Stomach (tissue), 9 donors: Measurements from ENCODE around the gene ACP5. TPM values are rescaled to one million over a fixed set of nuclear protein-coding genes. Genes with fewer than 3 reads are reported as not detected.

Experiments used
- DNase-seq, 2 donors: peaks; one replicate each; pipeline versions ENCODE4 v3.0.0 to v3.0.0-alpha.2; 2013 to 2019
- H3K27ac ChIP-seq, 5 donors: fragments of 200-600 bp in 4 of 5; sonication (generic) in 4 of 5; one replicate each; pipeline ENCODE4 v1.5.1; 2013 to 2019; ENCODE audit warnings: mild to moderate bottlenecking in 1 of 5, moderate library complexity in 1 of 5
- H3K27me3 ChIP-seq, 3 donors: fragments of 200-600 bp; sonication (generic); one replicate each; pipeline ENCODE4 v1.5.1; 2017 to 2019; ENCODE audit warnings: mixed run types in 1 of 3
- H3K36me3 ChIP-seq, 4 donors: fragments of 200-600 bp; sonication (generic); 1 replicate in 3 of 4; 2 replicates in 1 of 4; pipeline ENCODE4 v1.5.1; 2016 to 2019
- H3K4me1 ChIP-seq, 4 donors: fragments of 200-600 bp; sonication (generic); one replicate each; pipeline ENCODE4 v1.5.1; 2016 to 2019
- H3K4me3 ChIP-seq, 4 donors: fragments of 200-600 bp; sonication (generic) in 3 of 4; one replicate each; pipeline ENCODE4 v1.5.1; 2016 to 2019; ENCODE audit warnings: mild to moderate bottlenecking in 1 of 4
- H3K9me3 ChIP-seq, 4 donors: fragments of 200-600 bp; sonication (generic); one replicate each; pipeline ENCODE4 v1.5.1; 2016 to 2019
- EP300 ChIP-seq: sonication (generic); formaldehyde crosslinking; IDR thresholded peaks from one replicate; pipeline ENCODE4 v1.6.1; 2017; ENCODE audit warnings: antibody characterized with exemption
- POLR2A ChIP-seq, 4 donors: fragments of 450-650 bp; IDR thresholded peaks; one replicate each; pipeline ENCODE4 v1.6.1; 2016; ENCODE audit warnings: antibody characterized with exemption in 4 of 4, control low read depth in 2 of 4, mild to moderate bottlenecking in 1 of 4, moderate library complexity in 1 of 4
- POLR2AphosphoS5 ChIP-seq, 3 donors: sonication (generic); formaldehyde crosslinking; IDR thresholded peaks; one replicate each; pipeline ENCODE4 v1.6.1; 2016; ENCODE audit warnings: antibody characterized with exemption in 3 of 3
- WGBS, 5 donors: extraction: QIAGEN DNeasy Blood & Tissue Kit in 3 of 5; methylation state at CpG; one replicate each; pipeline versions ENCODE4 v1.1.5 to v1.1.7; 2013 to 2018; 5-methylcytosine and 5-hydroxymethylcytosine counted together
- intact Hi-C: fragments of 100-400 bp; cut with DNase I; formaldehyde crosslinking; loops from one replicate; pipeline ENCODE4 v1.15.1; 2023; ENCODE audit warnings: low total_unique reads
- polyA plus RNA-seq, 3 donors: library from polyadenylated mRNA; stranded (reverse); fragments of 200-250 nt; gene quantifications; one replicate each; pipeline ENCODE4 v1.2.3, GENCODE V29; 2013
- total RNA-seq, 5 donors: library from RNA; depleted of rRNA; stranded (reverse); fragments of >200 nt; gene quantifications; one replicate each; pipeline versions ENCODE4 v1.1.0 to v1.2.3, GENCODE V29; 2014 to 2016
- TF ChIP-seq, protein P1 (sequence below), 7 experiments: fragments of 450-650 bp in 4 of 7; fragments of 200-600 bp in 3 of 7; sonication (generic) in 3 of 7; IDR thresholded peaks; one replicate each; pipeline ENCODE4 v1.5.1; 2016 to 2019; ENCODE audit warnings: antibody characterized with exemption in 7 of 7, control low read depth in 2 of 7, mild to moderate bottlenecking in 1 of 7
- donor health status: healthy with polysubstance abuse.
- donor health status: Bipolar disorder and iron deficiency.
- donor health status: healthy.

ACP5 gene
- total and polyA plus RNA-seq, 8 donors = 6.1 to 67.9 (median 47.5) TPM; not detected in 1

DNA sequence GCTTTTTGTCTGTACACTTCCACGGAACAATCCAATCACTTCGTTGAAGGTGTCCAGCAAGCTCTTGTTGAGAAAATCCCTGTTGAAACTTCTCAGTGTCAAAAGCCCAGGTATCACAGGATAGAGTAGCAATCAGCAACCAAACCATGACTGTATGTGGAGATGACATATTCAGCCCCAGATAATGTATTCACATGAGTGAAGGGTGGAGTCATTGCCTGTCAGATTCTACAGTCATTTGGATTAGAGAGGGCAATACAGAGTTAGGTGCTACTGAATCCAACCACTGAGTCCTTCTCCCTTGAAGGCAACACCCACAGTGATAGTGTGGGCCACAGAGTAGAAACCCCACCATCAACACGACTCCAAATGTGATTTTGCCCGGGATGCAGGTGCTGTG is 43.1 kb upstream of the ACP5 start:
- H3K27ac ChIP-seq = no peak overlapping the region
- 70 to 94% (median 83%) methylated on average over 4 of the region's 4 CpGs for WGBS, 5 donors
- DNase-seq = no peak
- TF ChIP-seq POLR2A (IDR thresholded peaks at IDR 0.05) = no peak
- TF ChIP-seq, protein P1, sequence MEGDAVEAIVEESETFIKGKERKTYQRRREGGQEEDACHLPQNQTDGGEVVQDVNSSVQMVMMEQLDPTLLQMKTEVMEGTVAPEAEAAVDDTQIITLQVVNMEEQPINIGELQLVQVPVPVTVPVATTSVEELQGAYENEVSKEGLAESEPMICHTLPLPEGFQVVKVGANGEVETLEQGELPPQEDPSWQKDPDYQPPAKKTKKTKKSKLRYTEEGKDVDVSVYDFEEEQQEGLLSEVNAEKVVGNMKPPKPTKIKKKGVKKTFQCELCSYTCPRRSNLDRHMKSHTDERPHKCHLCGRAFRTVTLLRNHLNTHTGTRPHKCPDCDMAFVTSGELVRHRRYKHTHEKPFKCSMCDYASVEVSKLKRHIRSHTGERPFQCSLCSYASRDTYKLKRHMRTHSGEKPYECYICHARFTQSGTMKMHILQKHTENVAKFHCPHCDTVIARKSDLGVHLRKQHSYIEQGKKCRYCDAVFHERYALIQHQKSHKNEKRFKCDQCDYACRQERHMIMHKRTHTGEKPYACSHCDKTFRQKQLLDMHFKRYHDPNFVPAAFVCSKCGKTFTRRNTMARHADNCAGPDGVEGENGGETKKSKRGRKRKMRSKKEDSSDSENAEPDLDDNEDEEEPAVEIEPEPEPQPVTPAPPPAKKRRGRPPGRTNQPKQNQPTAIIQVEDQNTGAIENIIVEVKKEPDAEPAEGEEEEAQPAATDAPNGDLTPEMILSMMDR (IDR thresholded peaks at IDR 0.05) = no peak
- TF ChIP-seq POLR2AphosphoS5 (IDR thresholded peaks at IDR 0.05) = no peak
- TF ChIP-seq EP300 = no peak
- H3K4me3 ChIP-seq = no peak overlapping the region
- H3K36me3 ChIP-seq = peaks cover 44 to 63% (median 61%) of the 10 kb centered on the region in 4 donors
- H3K27me3 ChIP-seq = no peaks in the 10 kb centered on the region
- H3K4me1 ChIP-seq = peaks cover 15 to 29% (median 23%) of the 10 kb centered on the region in 4 donors
- intact Hi-C loops = no loop called here
- peaks cover 13 to 29% (median 22%) of the 10 kb centered on the region in 4 donors for H3K9me3 ChIP-seq

DNA sequence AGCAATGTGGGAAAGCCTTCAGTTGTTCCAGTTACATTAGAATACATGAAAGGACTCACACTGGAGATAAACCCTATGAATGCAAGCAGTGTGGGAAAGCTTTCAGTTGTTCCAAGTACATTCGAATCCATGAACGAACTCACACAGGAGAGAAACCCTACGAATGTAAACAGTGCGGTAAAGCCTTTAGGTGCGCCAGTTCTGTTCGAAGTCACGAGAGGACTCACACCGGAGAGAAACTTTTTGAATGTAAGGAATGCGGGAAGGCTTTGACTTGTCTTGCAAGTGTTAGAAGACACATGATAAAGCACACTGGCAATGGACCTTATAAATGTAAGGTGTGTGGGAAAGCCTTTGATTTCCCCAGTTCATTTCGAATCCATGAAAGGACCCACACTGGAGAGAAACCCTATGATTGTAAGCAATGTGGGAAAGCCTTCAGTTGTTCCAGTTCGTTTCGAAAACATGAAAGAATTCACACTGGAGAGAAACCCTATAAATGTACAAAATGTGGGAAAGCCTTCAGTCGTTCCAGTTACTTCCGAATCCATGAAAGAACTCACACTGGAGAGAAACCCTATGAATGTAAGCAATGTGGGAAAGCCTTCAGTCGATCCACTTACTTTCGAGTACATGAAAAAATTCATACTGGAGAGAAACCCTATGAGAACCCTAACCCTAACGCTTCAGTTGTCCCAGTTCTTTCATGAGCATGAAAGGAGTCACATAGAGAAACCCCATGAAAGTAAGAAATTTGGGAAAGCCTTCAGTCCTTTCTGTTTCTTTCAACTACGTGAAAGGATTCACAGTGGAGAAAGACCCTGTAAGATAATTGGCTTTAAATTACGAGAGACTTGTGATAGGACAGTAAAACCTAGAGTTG is 40.0 kb upstream of the ACP5 start:
- H3K36me3 ChIP-seq = peaks cover 59 to 80% (median 78%) of the 10 kb centered on the region in 4 donors
- H3K9me3 ChIP-seq = peaks cover 13 to 29% (median 22%) of the 10 kb centered on the region in 4 donors
- 95 to 99% (median 98%) methylated on average over 19 of the region's 19 CpGs for WGBS, 5 donors
- no peak for DNase-seq
- H3K4me3 ChIP-seq = no peak overlapping the region
- H3K27me3 ChIP-seq = no peaks in the 10 kb centered on the region
- H3K4me1 ChIP-seq = no peaks in the 10 kb centered on the region
- intact Hi-C loops = no loop called here
- H3K27ac ChIP-seq = no peak overlapping the region
- TF ChIP-seq POLR2A (IDR thresholded peaks at IDR 0.05) (no peak), POLR2AphosphoS5 (IDR thresholded peaks at IDR 0.05) (no peak)

DNA sequence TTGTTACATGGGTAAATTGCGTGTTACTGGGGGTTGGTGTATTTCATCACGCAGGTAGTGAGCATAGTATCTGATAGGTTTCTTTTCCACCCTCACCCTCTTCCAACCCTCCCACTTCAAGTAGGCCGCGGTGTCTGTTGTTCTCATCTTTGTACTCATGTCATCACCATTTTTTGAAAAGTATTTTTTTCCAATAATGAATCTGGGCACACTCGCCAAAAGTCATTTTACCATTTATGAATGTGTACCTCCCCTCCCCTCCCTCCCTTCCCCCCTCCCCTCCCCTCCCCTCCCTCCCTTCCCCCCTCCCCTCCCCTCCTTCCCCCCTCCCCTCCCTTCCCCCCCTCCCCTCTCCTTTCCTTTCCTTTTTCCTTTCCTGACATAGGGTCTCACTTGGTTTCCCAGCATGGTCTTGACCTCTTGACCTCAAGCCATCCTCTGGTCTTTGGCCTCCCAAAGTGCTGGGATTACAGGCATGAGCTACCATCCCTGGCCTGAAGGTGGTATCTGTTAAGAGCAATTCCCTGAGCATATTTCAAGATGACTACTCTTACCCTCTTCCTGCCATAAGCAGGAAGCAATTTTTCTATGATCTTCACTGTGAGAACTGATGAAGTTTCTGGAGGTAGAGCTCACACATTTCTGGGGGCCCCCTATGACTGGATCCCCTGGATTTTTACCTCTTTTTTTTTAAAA is 35.5 kb upstream of the ACP5 start:
- intact Hi-C loops = no loop called here
- TF ChIP-seq, protein P1 (IDR thresholded peaks at IDR 0.05) = no peak
- TF ChIP-seq POLR2A (IDR thresholded peaks at IDR 0.05) (no peak), EP300 (no peak), POLR2AphosphoS5 (IDR thresholded peaks at IDR 0.05) (no peak)
- Histone ChIP-seq H3K9me3 (peaks cover 13 to 22% (median 18%) of the 10 kb centered on the region in 4 donors), H3K36me3 (peaks cover 39 to 42% (median 41%) of the 10 kb centered on the region in 4 donors), H3K27me3 (no peaks in the 10 kb centered on the region), H3K4me1 (no peaks in the 10 kb centered on the region), H3K4me3 (no peak overlapping the region), H3K27ac (no peak overlapping the region)
- DNase-seq = no peak
- WGBS, 5 donors = 90 to 99% (median 97%) methylated on average over 5 of the region's 5 CpGs

DNA sequence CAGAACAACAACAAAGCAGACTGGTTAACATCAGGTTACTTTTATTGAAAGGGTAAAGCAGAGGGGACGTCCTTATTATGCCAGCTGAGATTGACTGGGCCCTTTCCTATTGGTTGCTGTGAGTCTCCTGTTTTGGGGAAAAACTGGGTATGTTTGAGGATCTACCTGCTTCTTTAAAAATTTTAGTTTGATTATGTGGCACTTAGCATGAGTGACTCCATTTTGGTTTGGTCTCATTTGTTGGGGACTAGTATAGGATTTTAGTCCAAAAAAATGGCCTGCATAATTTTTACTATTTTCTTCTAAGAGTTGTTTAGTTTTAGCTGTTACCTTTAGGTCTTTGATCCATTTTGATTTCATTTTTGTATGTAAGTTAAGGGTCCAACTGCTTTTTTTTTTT is 34.3 kb upstream of the ACP5 start:
- no peaks in the 10 kb centered on the region for H3K27me3 ChIP-seq
- no peak overlapping the region for H3K27ac ChIP-seq
- H3K9me3 ChIP-seq = peaks cover 3 to 11% (median 7%) of the 10 kb centered on the region in 4 donors
- H3K36me3 ChIP-seq = peaks cover 29 to 42% (median 35%) of the 10 kb centered on the region in 4 donors
- no peak for DNase-seq
- intact Hi-C loops = no loop called here
- 94 to 100% (median 96%) methylated on average over 1 of the region's 1 CpG for WGBS, 5 donors
- TF ChIP-seq POLR2A (IDR thresholded peaks at IDR 0.05) (no peak), POLR2AphosphoS5 (IDR thresholded peaks at IDR 0.05) (no peak), EP300 (no peak)
- TF ChIP-seq, protein P1 (IDR thresholded peaks at IDR 0.05) = no peak
- H3K4me3 ChIP-seq = no peak overlapping the region
- H3K4me1 ChIP-seq = no peaks in the 10 kb centered on the region
